Trophoblast cell (in vitro differentiated cells and primary cell): Measurements from ENCODE around the gene PLXNA2.

Source experiments
- DNase-seq, 2 donors: peaks; one replicate each; pipeline ENCODE4 v3.0.0-alpha.2; 2016
- H2AFZ ChIP-seq: 2 replicates; pipeline ENCODE4 v1.6.1; 2013; ENCODE audit warnings: low read length, moderate library complexity, mild to moderate bottlenecking; ENCODE audit not compliant: insufficient read depth, poor library complexity
- H2AK5ac ChIP-seq: 2 replicates; pipeline ENCODE4 v1.6.1; 2013; ENCODE audit warnings: mild to moderate bottlenecking, low read length
- H2BK120ac ChIP-seq: 2 replicates; pipeline ENCODE4 v1.6.1; 2013; ENCODE audit warnings: low read length, mild to moderate bottlenecking, moderate library complexity; ENCODE audit not compliant: insufficient read depth, poor library complexity
- H2BK12ac ChIP-seq: 2 replicates; pipeline ENCODE4 v1.6.1; 2013; ENCODE audit warnings: mild to moderate bottlenecking, low read length, moderate library complexity
- H2BK5ac ChIP-seq: 2 replicates; pipeline ENCODE4 v1.6.1; 2013; ENCODE audit warnings: low read length, low read depth, moderate library complexity, mild to moderate bottlenecking; ENCODE audit not compliant: poor library complexity
- H3K14ac ChIP-seq: 2 replicates; pipeline ENCODE4 v1.6.1; 2013; ENCODE audit warnings: mild to moderate bottlenecking, low read length
- H3K18ac ChIP-seq: 2 replicates; pipeline ENCODE4 v1.6.1; 2013; ENCODE audit warnings: mild to moderate bottlenecking, low read length
- H3K23ac ChIP-seq: 2 replicates; pipeline ENCODE4 v1.6.1; 2013; ENCODE audit warnings: low read length
- H3K27ac ChIP-seq: 2 replicates; pipeline ENCODE4 v1.5.1; 2013; ENCODE audit warnings: low read depth, mild to moderate bottlenecking, inconsistent platforms, low read length, moderate library complexity
- H3K27me3 ChIP-seq: 2 replicates; pipeline ENCODE4 v1.6.1; 2013; ENCODE audit warnings: inconsistent platforms, mild to moderate bottlenecking, low read length, moderate library complexity; ENCODE audit not compliant: insufficient read depth
- H3K36me3 ChIP-seq, 2 experiments: 1 replicate in 1 of 2; 2 replicates in 1 of 2; pipeline ENCODE4 v1.6.1; 2013; ENCODE audit warnings: low read length in 2 of 2, mild to moderate bottlenecking in 2 of 2, moderate library complexity in 1 of 2; ENCODE audit not compliant: insufficient read depth in 2 of 2, control insufficient read depth in 1 of 2
- H3K4ac ChIP-seq: 2 replicates; pipeline ENCODE4 v1.6.1; 2013; ENCODE audit warnings: low read depth, mild to moderate bottlenecking, low read length, moderate library complexity
- H3K4me1 ChIP-seq, 2 experiments: 1 replicate in 1 of 2; 2 replicates in 1 of 2; pipeline ENCODE4 v1.6.1; 2013; ENCODE audit warnings: low read length in 2 of 2, mild to moderate bottlenecking in 2 of 2, moderate library complexity in 1 of 2; ENCODE audit not compliant: insufficient read depth in 2 of 2, control insufficient read depth in 1 of 2
- H3K4me2 ChIP-seq: 2 replicates; pipeline ENCODE4 v1.6.1; 2013; ENCODE audit warnings: inconsistent platforms, mild to moderate bottlenecking, low read length, moderate library complexity
- H3K4me3 ChIP-seq: 2 replicates; pipeline ENCODE4 v1.5.1; 2013; ENCODE audit warnings: mild to moderate bottlenecking, low read depth, low read length, inconsistent platforms
- H3K79me1 ChIP-seq: one replicate; pipeline ENCODE4 v1.6.1; 2013; ENCODE audit warnings: low read length
- H3K79me2 ChIP-seq: 2 replicates; pipeline ENCODE4 v1.6.1; 2013; ENCODE audit warnings: low read length, mild to moderate bottlenecking; ENCODE audit not compliant: control insufficient read depth, insufficient read depth, poor library complexity
- H3K9ac ChIP-seq: 2 replicates; pipeline ENCODE4 v1.6.1; 2013; ENCODE audit warnings: mild to moderate bottlenecking, low read length
- H3K9me3 ChIP-seq: 2 replicates; pipeline ENCODE4 v1.6.1; 2013; ENCODE audit warnings: low read depth, mild to moderate bottlenecking, control low read depth, inconsistent platforms, low read length; ENCODE audit not compliant: insufficient read depth
- H4K12ac ChIP-seq: 2 replicates; pipeline ENCODE4 v1.6.1; 2013; ENCODE audit warnings: low read depth, mild to moderate bottlenecking, low read length, moderate library complexity
- H4K8ac ChIP-seq: 2 replicates; pipeline ENCODE4 v1.6.1; 2013; ENCODE audit warnings: low read depth, mild to moderate bottlenecking, low read length, moderate library complexity
- H4K91ac ChIP-seq: one replicate; pipeline ENCODE4 v1.6.1; 2013; ENCODE audit warnings: low read depth, mild to moderate bottlenecking, low read length, moderate library complexity
- WGBS: extraction: QIAGEN DNeasy Blood & Tissue Kit; methylation state at CpG from one replicate; pipeline ENCODE4 v1.1.7; 2013; ENCODE audit warnings: missing lambda C conversion rate; ENCODE audit not compliant: insufficient read length, insufficient coverage; ENCODE audit errors: extremely low coverage; 5-methylcytosine and 5-hydroxymethylcytosine counted together

PLXNA2 gene

GRCh38 chr1:208113011-208113410, 131.2 kb downstream of the PLXNA2 start:
- Histone ChIP-seq H2BK120ac (no peak overlapping the region), H3K27me3 (no peaks in the 10 kb centered on the region), H3K36me3 (peaks cover 10 to 12% of the 10 kb centered on the region in 2 experiments), H3K14ac (no peak overlapping the region), H2AFZ (no peak overlapping the region), H3K23ac (no peak overlapping the region), H3K4ac (no peak overlapping the region), H4K91ac (no peak overlapping the region), H3K27ac (no peak overlapping the region), H3K9me3 (no peaks in the 10 kb centered on the region), H2AK5ac (no peak overlapping the region), H3K9ac (no peak overlapping the region), H3K4me1 (peaks cover 22 to 31% of the 10 kb centered on the region in 2 experiments), H4K8ac (no peak overlapping the region), H4K12ac (no peak overlapping the region), H2BK5ac (no peak overlapping the region), H3K4me3 (no peak overlapping the region), H3K18ac (no peak overlapping the region), H3K4me2 (no peak overlapping the region), H3K79me1 (peaks cover 2% of the 10 kb centered on the region), H2BK12ac (no peak overlapping the region), H3K79me2 (no peaks in the 10 kb centered on the region)
- DNase-seq = no peak

GRCh38 chr1:208112401-208112800, 131.8 kb downstream of the PLXNA2 start:
- Histone ChIP-seq H4K8ac (no peak overlapping the region), H3K4me2 (no peak overlapping the region), H3K4me3 (no peak overlapping the region), H2BK12ac (no peak overlapping the region), H4K91ac (no peak overlapping the region), H3K9me3 (no peaks in the 10 kb centered on the region), H3K79me1 (peaks cover 2% of the 10 kb centered on the region), H3K79me2 (no peaks in the 10 kb centered on the region), H3K4me1 (peaks cover 24 to 28% of the 10 kb centered on the region in 2 experiments), H2AK5ac (no peak overlapping the region), H3K27ac (no peak overlapping the region), H2AFZ (no peak overlapping the region), H3K14ac (no peak overlapping the region), H3K4ac (no peak overlapping the region), H2BK120ac (no peak overlapping the region), H3K9ac (no peak overlapping the region), H3K23ac (no peak overlapping the region), H2BK5ac (no peak overlapping the region), H3K18ac (no peak overlapping the region), H3K36me3 (peaks cover 8 to 11% of the 10 kb centered on the region in 2 experiments), H4K12ac (no peak overlapping the region), H3K27me3 (no peaks in the 10 kb centered on the region)
- DNase-seq = no peak
- WGBS = no CpG with 5 or more reads among the region's 4 CpGs

GRCh38 chr1:208111646-208112190, 132.5 kb downstream of the PLXNA2 start:
- no peak overlapping the region for H2BK12ac ChIP-seq
- no peak overlapping the region for H3K4me2 ChIP-seq
- no peaks in the 10 kb centered on the region for H3K79me2 ChIP-seq
- DNase-seq = no peak
- no peak overlapping the region for H2BK120ac ChIP-seq
- no peak overlapping the region for H3K14ac ChIP-seq
- H4K91ac ChIP-seq = no peak overlapping the region
- no peak overlapping the region for H3K9ac ChIP-seq
- no CpG with 5 or more reads among the region's 4 CpGs for WGBS
- H3K36me3 ChIP-seq = peaks cover 3 to 9% of the 10 kb centered on the region in 2 experiments
- no peaks in the 10 kb centered on the region for H3K27me3 ChIP-seq
- no peak overlapping the region for H4K12ac ChIP-seq
- no peak overlapping the region for H2AK5ac ChIP-seq
- H2BK5ac ChIP-seq = no peak overlapping the region
- no peak overlapping the region for H3K27ac ChIP-seq
- H3K18ac ChIP-seq = no peak overlapping the region
- H3K9me3 ChIP-seq = no peaks in the 10 kb centered on the region
- H3K4me3 ChIP-seq = no peak overlapping the region
- peaks cover 2% of the 10 kb centered on the region for H3K79me1 ChIP-seq
- no peak overlapping the region for H2AFZ ChIP-seq
- H3K4me1 ChIP-seq = peaks cover 21 to 26% of the 10 kb centered on the region in 2 experiments
- no peak overlapping the region for H3K4ac ChIP-seq
- no peak overlapping the region for H4K8ac ChIP-seq
- no peak overlapping the region for H3K23ac ChIP-seq

- Histone ChIP-seq H3K27me3 (no peaks in the 10 kb centered on the region), H3K9me3 (no peaks in the 10 kb centered on the region), H3K79me1 (peaks cover 2% of the 10 kb centered on the region), H2BK120ac (no peak overlapping the region), H3K23ac (no peak overlapping the region), H3K36me3 (peaks cover 7 to 9% of the 10 kb centered on the region in 2 experiments), H3K4ac (no peak overlapping the region), H2AFZ (no peak overlapping the region), H3K18ac (no peak overlapping the region), H2BK12ac (no peak overlapping the region), H3K4me1 (peaks cover 21 to 26% of the 10 kb centered on the region in 2 experiments), H3K79me2 (no peaks in the 10 kb centered on the region), H3K14ac (no peak overlapping the region), H3K4me2 (no peak overlapping the region), H2BK5ac (no peak overlapping the region), H3K27ac (no peak overlapping the region), H3K9ac (no peak overlapping the region), H3K4me3 (no peak overlapping the region), H4K8ac (no peak overlapping the region), H4K12ac (no peak overlapping the region), H2AK5ac (no peak overlapping the region), H4K91ac (no peak overlapping the region)
- no CpG with 5 or more reads among the region's 4 CpGs for WGBS
- peak in 1 of 2 donors; percentile 23 for DNase-seq
Observed at GRCh38 chr1:208110296-208110695, 133.9 kb downstream of the PLXNA2 start.
